Ectodermal cell (in vitro differentiated cells): Measurements from ENCODE around the gene SLC25A20.
A peak's percentile ranks its signal among the peaks of the same experiment; 100 is the strongest.

Source experiments
- H3K27ac ChIP-seq: 2 replicates; pipeline ENCODE4 v1.7.0; 2013; ENCODE audit warnings: mild to moderate bottlenecking, low read depth, low read length; ENCODE audit not compliant: insufficient read depth, poor library complexity, severe bottlenecking
- H3K27me3 ChIP-seq: 2 replicates; pipeline ENCODE4 v1.7.0; 2013; ENCODE audit warnings: mild to moderate bottlenecking, low read length; ENCODE audit not compliant: insufficient read depth, control insufficient read depth, poor library complexity, severe bottlenecking
- H3K36me3 ChIP-seq: one replicate; pipeline ENCODE4 v1.7.0; 2013; ENCODE audit warnings: low read length; ENCODE audit not compliant: control insufficient read depth, insufficient read depth
- H3K4me1 ChIP-seq: one replicate; pipeline ENCODE4 v1.7.0; 2013; ENCODE audit warnings: low read length; ENCODE audit not compliant: control insufficient read depth, insufficient read depth
- H3K4me3 ChIP-seq: 2 replicates; pipeline ENCODE4 v1.7.0; 2013; ENCODE audit warnings: low read depth, low read length, control low read depth; ENCODE audit not compliant: insufficient read depth
- H3K9me3 ChIP-seq: 2 replicates; pipeline ENCODE4 v1.7.0; 2013; ENCODE audit warnings: mild to moderate bottlenecking, low read length, moderate library complexity; ENCODE audit not compliant: control insufficient read depth
- WGBS, 2 experiments: methylation state at CpG; one replicate each; pipeline ENCODE4 v1.1.7; 2013; ENCODE audit warnings: missing lambda C conversion rate in 2 of 2; 5-methylcytosine and 5-hydroxymethylcytosine counted together

The SLC25A20 gene

DNA sequence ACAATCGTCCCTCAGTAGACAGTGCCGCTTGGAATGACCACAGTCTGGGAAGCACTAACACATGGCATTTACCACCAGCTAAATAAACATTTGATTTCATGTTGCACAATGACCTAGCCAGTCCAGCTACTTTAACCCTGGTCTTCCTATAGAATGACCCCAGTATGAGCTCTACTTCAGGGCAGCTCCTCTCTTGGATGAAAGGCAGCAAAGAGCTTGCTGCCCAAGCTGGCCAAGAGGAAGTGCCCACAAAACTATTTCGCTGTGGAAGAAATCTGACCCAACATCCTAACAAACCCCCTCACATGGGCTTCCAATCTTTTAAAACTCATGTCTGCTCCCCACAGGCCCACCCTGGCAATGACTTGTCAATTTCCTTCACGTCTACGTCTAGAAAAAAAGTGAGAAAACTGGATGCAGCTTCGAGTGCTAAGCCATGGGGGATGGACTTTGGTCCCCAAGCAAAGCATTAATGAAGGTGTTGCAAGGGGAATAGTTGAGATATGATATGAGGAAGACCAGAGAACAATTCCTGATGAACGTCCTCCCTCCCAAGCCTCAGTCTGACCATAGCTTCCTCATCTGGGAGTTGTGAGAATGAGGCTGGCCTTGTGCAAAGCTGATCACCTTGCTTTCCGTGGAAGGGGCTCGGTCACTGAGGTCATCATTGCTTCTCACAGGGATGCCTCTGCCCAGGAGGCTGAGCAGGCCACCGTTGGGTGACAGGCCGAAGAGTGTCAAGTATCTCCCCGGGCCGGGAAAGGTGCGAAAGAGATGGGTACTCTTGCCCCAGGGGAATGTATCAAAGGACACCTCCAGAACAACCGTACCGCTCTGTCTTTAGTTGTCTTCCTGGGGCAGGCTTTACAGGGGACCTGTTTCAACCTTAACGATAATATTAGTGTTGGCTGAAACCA is 964 bp downstream of the SLC25A20 start:
- peak overlapping the region; percentile 67 for H3K4me3 ChIP-seq
- no peak overlapping the region for H3K27ac ChIP-seq
- no peaks in the 10 kb centered on the region for H3K36me3 ChIP-seq
- H3K9me3 ChIP-seq = no peaks in the 10 kb centered on the region
- peaks cover 7% of the 10 kb centered on the region for H3K4me1 ChIP-seq
- 64 to 68% methylated on average over 17 of the region's 17 CpGs for WGBS, 2 experiments
- no peaks in the 10 kb centered on the region for H3K27me3 ChIP-seq

DNA sequence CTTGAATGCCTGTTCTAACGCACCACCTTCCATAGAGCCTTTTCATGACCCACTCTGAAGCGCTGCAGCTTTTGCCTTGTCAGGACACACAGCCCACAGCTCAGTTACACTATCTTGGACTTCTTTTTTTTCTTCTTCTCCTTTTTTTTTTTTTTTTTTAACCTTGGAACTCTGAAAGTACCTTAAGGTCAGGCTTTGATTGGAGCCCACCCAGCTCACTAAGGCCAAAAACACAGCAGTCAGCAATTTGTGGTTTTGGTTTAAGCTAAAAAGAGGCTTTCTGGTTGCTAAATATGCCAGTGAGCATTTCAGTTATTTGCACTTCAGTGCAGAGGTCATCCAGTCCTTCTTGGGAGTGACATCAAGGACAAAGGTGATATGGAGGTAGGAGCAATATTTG is 1.7 kb downstream of the SLC25A20 start:
- no peaks in the 10 kb centered on the region for H3K9me3 ChIP-seq
- H3K4me3 ChIP-seq = no peak overlapping the region
- no peak overlapping the region for H3K27ac ChIP-seq
- no peaks in the 10 kb centered on the region for H3K36me3 ChIP-seq
- no peaks in the 10 kb centered on the region for H3K27me3 ChIP-seq
- WGBS, 2 experiments = 89 to 91% methylated on average over 2 of the region's 2 CpGs
- H3K4me1 ChIP-seq = peaks cover 7% of the 10 kb centered on the region

DNA sequence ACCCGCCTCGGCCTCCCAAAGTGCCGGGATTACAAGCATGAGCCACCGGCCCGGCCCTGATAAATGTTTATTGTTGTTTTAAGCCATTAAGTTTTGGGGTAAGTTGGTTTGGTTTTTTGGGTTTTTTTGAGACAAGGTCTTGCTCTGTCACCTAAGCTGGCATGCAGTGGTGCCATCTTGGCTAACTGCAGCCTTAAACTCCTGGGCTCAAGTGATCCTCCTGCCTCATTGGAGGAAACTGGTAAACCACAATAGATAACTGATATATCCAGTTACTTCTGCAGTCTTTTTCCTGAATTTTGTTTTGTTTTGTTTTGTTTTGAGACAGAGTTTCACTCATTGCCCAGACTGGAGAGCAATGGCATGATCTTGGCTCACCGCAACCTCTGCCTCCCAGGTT is 4.2 kb downstream of the SLC25A20 start:
- 95% methylated on average over 6 of the region's 6 CpGs for WGBS, 2 experiments
- no peak overlapping the region for H3K27ac ChIP-seq
- H3K4me3 ChIP-seq = no peak overlapping the region
- no peaks in the 10 kb centered on the region for H3K27me3 ChIP-seq
- no peaks in the 10 kb centered on the region for H3K36me3 ChIP-seq
- H3K9me3 ChIP-seq = no peaks in the 10 kb centered on the region
- H3K4me1 ChIP-seq = peaks cover 7% of the 10 kb centered on the region

DNA sequence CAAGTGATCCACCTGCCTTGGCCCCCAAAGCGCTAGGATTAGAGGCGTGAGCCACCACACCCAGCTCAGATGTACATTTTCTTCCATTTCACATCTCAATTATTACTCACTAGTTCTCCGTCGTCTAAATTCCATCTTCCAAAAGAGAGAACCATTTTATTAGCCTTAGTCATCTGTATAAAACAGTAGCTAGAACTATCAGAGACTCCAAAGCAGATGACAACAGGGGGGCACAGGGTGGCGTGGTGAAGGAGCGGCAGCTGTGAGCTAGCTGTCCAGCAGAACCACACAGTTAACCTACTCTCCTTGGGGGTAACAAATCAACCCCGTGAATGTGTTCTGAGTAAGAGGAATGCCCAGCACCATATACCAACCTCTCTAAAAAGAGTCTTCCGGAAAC is 7.1 kb downstream of the SLC25A20 start:
- 95% methylated on average over 8 of the region's 8 CpGs for WGBS, 2 experiments

DNA sequence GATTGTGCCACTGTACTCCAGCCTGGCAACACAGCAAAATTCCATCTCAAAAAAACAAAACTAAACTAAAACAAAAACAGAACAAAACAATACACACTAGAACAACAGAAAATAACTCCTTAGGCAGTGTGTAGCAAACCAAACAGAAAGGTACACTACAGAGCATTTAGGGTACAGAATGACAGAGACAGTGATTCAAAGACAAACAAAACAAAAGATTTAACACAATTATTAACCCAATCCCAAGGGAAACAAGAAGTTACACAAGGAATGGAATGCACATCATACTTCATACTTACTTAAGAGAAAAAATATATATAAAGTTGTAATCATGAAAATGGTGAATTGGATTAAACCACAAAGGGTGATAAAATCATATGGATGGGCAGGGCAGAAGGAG is 12.9 kb downstream of the SLC25A20 start:
- no peaks in the 10 kb centered on the region for H3K27me3 ChIP-seq
- H3K9me3 ChIP-seq = no peaks in the 10 kb centered on the region
- no peaks in the 10 kb centered on the region for H3K4me1 ChIP-seq
- no peaks in the 10 kb centered on the region for H3K36me3 ChIP-seq
- H3K4me3 ChIP-seq = no peak overlapping the region
- H3K27ac ChIP-seq = no peak overlapping the region

More for the DNA sequence above, 7.1 kb downstream of the SLC25A20 start:
- no peaks in the 10 kb centered on the region for H3K27me3 ChIP-seq
- no peak overlapping the region for H3K27ac ChIP-seq
- H3K4me3 ChIP-seq = no peak overlapping the region
- no peaks in the 10 kb centered on the region for H3K36me3 ChIP-seq
- no peaks in the 10 kb centered on the region for H3K4me1 ChIP-seq
- no peaks in the 10 kb centered on the region for H3K9me3 ChIP-seq

DNA sequence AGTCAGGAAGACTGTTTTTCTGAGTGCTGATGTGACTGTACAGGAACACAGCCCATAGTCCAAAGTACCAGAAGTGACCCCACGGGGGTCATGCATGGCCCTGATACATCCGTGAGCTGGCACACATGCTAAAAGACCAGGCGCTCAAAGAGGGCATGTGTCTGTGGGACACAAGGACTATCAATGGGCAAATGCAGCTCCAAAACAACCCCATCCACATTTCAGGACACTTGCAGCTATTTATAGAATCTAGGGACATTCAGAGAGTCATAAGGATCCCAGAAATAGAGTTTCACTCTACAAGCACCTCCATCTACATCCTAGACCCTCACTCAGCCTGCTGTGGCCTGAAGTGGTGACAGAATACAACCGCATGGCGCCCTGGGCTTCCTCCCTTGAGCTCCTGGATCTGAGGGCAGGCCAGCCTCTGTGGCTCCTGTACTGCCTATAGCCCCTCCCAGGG is 17.0 kb downstream of the SLC25A20 start:
- Histone ChIP-seq H3K4me3 (no peak overlapping the region), H3K9me3 (no peaks in the 10 kb centered on the region), H3K27ac (no peak overlapping the region), H3K27me3 (no peaks in the 10 kb centered on the region), H3K4me1 (no peaks in the 10 kb centered on the region), H3K36me3 (no peaks in the 10 kb centered on the region)
- WGBS, 2 experiments = 88 to 93% methylated on average over 5 of the region's 5 CpGs

DNA sequence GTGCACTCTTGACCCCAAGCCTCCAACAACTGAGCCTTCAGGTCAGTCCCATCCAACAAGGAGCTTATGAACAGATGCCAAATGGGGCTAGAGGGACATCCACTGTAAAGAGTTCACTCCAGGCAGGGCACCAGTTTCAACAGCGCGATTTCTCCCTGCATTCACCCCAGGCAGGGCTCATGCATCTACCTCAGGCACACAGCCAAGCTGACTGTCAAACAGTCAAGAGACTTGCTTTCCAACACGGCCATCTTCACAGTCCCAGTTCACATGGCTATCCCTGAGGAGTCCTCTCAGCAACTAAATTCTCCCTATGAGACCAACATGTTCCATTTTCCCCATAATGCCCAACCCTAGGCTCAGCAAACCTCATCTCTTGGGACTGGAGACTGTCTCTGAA is 17.7 kb downstream of the SLC25A20 start:
- Histone ChIP-seq H3K9me3 (no peaks in the 10 kb centered on the region), H3K27me3 (no peaks in the 10 kb centered on the region), H3K4me3 (no peak overlapping the region), H3K27ac (no peak overlapping the region), H3K36me3 (no peaks in the 10 kb centered on the region), H3K4me1 (no peaks in the 10 kb centered on the region)
- WGBS, 2 experiments = 92 to 93% methylated on average over 3 of the region's 3 CpGs

DNA sequence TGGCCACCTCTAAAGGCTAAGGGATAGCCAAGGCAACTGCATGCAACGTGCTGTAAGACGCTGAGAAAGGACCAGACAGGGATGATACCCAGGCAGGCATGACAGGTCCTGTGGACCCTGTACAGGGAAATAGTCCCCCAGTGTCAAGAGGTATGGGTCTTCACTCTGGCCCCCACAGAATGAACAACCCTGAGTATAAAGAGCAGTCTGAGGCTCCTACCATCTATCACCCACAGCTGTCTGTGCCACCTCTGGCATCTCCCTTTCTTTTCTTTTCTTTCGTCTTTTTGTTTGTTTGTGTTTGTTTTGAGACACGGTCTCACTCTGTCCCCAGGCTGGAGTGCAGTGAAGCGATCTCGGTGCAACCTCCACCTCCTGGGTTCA is 18.7 kb downstream of the SLC25A20 start:
- Histone ChIP-seq H3K4me3 (no peak overlapping the region), H3K4me1 (no peaks in the 10 kb centered on the region), H3K36me3 (no peaks in the 10 kb centered on the region), H3K27me3 (no peaks in the 10 kb centered on the region), H3K9me3 (no peaks in the 10 kb centered on the region), H3K27ac (no peak overlapping the region)
- 84 to 92% methylated on average over 6 of the region's 6 CpGs for WGBS, 2 experiments

DNA sequence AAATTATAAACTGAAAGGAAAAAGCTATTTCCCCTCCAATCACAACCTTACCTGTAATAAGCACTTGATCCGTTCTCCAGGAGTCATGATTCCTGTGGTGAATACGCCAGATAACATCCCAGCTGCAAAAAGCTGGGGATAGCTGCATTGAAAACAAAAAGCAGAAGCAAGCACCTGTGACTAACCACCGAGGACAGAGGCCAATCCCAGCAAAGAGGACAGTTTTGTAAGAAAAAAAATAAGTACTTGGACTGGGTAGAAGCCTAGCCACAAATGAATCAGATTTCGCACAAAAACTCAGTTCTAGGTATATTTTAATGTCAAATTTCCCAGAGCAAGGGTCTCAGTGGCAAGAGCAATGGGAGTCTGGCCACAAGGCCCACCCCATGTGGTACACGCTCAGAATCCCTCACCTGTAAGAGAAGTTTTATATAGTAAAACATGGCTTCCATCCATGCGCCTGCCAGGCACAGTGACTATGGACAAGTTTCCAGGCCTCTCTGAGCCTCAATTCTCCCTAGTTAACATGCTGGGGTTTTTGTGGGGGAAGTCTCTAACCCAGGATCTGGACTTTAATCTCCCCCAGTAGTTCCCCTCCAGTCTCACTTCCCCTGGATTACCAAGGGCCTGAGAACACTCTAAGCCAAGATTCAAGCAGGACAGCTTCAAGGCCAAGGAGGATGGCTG is 19.2 kb downstream of the SLC25A20 start:
- H3K4me3 ChIP-seq = no peak overlapping the region
- WGBS, 2 experiments = 91 to 96% methylated on average over 6 of the region's 6 CpGs
- H3K9me3 ChIP-seq = no peaks in the 10 kb centered on the region
- no peaks in the 10 kb centered on the region for H3K27me3 ChIP-seq
- H3K36me3 ChIP-seq = no peaks in the 10 kb centered on the region
- no peaks in the 10 kb centered on the region for H3K4me1 ChIP-seq
- no peak overlapping the region for H3K27ac ChIP-seq

DNA sequence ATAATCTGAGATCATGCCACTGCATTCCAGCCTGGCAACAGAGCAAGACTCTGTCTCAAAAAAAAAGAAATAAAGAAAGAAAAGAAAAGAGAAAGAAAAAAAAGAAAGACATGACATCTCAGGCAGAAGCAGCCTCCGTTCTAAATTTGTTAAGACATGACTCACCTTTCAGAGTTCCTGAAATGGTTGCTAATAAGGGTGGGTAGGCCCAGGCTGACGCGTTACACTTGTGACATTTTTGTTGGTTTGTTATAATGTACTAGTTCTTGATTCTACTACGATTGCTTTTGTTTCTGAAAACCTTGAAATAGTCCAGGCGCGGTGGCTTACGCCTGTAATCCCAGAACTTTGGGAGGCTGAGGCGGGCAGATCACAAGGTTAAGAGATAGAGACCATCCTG is 21.0 kb downstream of the SLC25A20 start:
- Histone ChIP-seq H3K27ac (no peak overlapping the region), H3K9me3 (no peaks in the 10 kb centered on the region), H3K4me1 (no peaks in the 10 kb centered on the region), H3K36me3 (no peaks in the 10 kb centered on the region), H3K27me3 (no peaks in the 10 kb centered on the region), H3K4me3 (no peak overlapping the region)
- WGBS, 2 experiments = 94 to 97% methylated on average over 8 of the region's 8 CpGs
